ENCODE measurements around the gene RAB32.
"Not testable (repeated sequence)": the region's sequence is repeated elsewhere in the genome, so short reads cannot be mapped to it uniquely, and the experiment has no call there.

The RAB32 gene

DNA sequence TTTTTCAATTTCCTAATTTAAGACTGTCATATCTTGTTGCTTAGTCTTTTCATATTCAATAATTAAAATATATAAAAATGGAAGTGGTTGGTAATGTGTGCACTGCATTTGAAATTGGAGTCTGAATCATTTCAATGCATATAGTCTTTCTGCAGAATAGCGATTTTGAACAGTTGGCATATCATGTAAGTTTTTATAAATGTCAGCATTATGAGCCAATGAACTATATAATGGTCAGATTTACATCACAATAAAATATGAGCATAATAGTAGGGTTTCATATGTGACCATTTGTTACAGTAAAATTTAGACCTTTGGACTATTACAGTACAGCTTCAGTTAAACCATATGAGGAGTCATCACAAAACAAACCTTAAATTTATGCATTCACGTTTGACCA is 4.3 kb downstream of the RAB32 start:
- TF ChIP-seq, protein P1, sequence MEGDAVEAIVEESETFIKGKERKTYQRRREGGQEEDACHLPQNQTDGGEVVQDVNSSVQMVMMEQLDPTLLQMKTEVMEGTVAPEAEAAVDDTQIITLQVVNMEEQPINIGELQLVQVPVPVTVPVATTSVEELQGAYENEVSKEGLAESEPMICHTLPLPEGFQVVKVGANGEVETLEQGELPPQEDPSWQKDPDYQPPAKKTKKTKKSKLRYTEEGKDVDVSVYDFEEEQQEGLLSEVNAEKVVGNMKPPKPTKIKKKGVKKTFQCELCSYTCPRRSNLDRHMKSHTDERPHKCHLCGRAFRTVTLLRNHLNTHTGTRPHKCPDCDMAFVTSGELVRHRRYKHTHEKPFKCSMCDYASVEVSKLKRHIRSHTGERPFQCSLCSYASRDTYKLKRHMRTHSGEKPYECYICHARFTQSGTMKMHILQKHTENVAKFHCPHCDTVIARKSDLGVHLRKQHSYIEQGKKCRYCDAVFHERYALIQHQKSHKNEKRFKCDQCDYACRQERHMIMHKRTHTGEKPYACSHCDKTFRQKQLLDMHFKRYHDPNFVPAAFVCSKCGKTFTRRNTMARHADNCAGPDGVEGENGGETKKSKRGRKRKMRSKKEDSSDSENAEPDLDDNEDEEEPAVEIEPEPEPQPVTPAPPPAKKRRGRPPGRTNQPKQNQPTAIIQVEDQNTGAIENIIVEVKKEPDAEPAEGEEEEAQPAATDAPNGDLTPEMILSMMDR (IDR thresholded peaks at IDR 0.05): no peak
- no peaks in the 10 kb centered on the region for H3K9me3 Mint-ChIP-seq

DNA sequence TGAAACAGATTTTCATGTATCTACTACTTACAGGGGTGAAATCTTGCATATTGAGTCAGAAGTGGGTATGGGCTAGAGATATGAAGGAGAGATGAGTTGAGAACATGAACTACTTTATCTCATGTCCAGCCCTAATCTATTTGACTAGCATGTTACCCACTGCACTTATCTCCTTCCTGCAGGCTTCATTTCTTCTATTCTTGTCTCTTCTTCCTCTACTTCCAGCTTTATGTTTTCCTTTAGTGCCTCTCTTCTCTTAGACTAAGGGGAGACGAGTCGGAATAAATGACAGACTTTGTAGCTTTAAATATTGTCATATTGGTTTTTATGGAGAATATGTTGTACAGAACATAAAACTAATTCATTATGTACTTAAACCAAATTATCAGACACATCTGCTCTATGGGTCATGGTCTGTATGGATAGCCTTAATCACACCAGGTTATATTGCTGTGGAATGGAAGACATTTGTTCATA is 5.3 kb downstream of the RAB32 start:
- Mint-ChIP-seq H3K27ac (no peak overlapping the region), H3K36me3 (ENCODE audit: low read depth) (peaks cover 25% of the 10 kb centered on the region), H3K9me3 (no peaks in the 10 kb centered on the region), H3K27me3 (ENCODE audit: low read depth, poor library complexity) (no peaks in the 10 kb centered on the region), H3K4me3 (no peak overlapping the region), H3K4me1 (peaks cover 36% of the 10 kb centered on the region)
- DNase-seq: no peak
- TF ChIP-seq, protein P1 (IDR thresholded peaks at IDR 0.05): no peak

More for the DNA sequence above, 4.3 kb downstream of the RAB32 start:
- Mint-ChIP-seq H3K4me1 (peaks cover 36% of the 10 kb centered on the region), H3K27ac (no peak overlapping the region), H3K27me3 (ENCODE audit: low read depth, poor library complexity) (no peaks in the 10 kb centered on the region), H3K36me3 (ENCODE audit: low read depth) (peaks cover 24% of the 10 kb centered on the region), H3K4me3 (no peak overlapping the region)
- no peak for DNase-seq

DNA sequence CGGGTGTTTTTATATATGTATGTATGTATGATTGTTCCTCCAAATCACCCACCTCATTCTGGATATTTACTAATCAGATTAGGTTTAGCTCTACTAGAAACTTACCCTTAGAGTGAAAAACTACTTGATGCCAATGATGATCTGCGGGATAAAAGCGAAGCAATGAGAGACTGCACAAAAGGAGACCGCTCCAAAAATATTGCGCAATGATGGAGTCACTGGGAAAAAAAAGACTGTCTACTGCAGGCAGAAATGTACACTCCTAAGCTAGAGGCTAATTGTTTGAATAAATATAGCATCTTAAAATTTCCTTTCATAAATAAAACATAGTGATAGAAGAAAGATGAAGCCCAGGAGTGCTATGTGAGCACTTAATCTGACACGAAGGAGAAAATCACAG is 7.3 kb downstream of the RAB32 start:
- TF ChIP-seq, protein P1 (IDR thresholded peaks at IDR 0.05): no peak
- Mint-ChIP-seq H3K9me3 (no peaks in the 10 kb centered on the region), H3K36me3 (ENCODE audit: low read depth) (peaks cover 40% of the 10 kb centered on the region), H3K27ac (no peak overlapping the region), H3K27me3 (ENCODE audit: low read depth, poor library complexity) (no peaks in the 10 kb centered on the region), H3K4me3 (no peak overlapping the region), H3K4me1 (peaks cover 16% of the 10 kb centered on the region)
- DNase-seq: no peak

DNA sequence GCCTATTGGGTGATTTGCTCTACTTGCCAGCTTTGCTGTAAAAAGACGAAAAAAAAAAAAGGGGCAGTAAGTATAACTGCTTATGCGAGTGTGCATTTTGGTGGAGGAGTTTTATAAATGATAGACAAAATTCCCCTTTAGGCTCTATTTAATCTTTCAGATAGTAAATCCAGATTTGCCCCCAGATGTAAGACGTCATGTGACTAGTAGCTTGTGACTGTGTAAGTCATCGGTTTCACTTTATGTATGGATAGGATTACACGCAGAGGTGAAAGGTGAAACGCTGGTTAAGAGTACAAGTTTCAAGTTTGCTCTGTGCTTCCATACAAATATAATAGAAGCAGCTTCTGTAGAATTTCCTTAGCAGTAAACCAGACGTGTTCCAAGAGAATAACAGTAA is 7.9 kb downstream of the RAB32 start:
- H3K4me1 Mint-ChIP-seq: peaks cover 12% of the 10 kb centered on the region
- DNase-seq: no peak
- no peaks in the 10 kb centered on the region for H3K9me3 Mint-ChIP-seq
- peak overlapping the region; percentile 89 for H3K27ac Mint-ChIP-seq
- peaks cover 40% of the 10 kb centered on the region for H3K36me3 Mint-ChIP-seq (ENCODE audit: low read depth)
- no peaks in the 10 kb centered on the region for H3K27me3 Mint-ChIP-seq (ENCODE audit: low read depth, poor library complexity)
- H3K4me3 Mint-ChIP-seq: no peak overlapping the region
- TF ChIP-seq, protein P1 (IDR thresholded peaks at IDR 0.05): no peak

DNA sequence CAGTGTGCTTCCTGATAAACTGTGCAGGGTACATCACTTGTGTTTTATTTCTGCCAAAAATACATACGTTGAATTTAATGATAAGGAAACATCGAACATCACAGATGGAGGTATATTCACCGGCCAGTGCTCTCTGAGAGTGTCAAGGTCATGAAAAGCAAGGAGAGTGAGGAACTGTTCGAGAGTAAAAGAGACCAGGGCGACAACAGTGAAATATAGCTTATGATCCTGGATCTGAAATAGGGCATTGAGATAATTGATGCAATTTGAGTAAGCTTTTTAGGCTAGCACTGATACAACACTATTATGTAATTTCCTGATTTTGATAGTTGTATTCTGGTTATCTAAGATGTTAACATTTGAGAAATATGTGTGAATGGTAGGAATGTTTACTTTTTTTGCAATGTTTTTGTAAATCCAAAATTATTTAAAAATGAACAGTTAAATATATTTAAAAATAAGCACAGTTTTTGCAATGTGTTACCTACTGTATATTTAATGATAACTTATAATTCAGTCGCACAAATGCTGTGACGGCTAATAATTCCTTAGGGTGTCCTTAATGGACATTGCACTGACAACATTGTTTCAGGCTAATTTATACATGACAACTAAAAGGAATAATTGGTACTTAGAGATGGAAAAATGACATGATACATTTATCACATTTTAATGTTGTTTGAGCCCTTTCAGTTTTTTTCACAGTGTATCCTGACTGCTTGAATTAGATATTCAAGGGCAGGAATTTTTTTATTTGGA is 9.9 kb downstream of the RAB32 start:
- Mint-ChIP-seq H3K36me3 (ENCODE audit: low read depth) (peaks cover 40% of the 10 kb centered on the region), H3K9me3 (no peaks in the 10 kb centered on the region), H3K4me1 (peaks cover 12% of the 10 kb centered on the region), H3K27ac (no peak overlapping the region), H3K4me3 (no peak overlapping the region), H3K27me3 (ENCODE audit: low read depth, poor library complexity) (no peaks in the 10 kb centered on the region)
- DNase-seq: no peak
- TF ChIP-seq, protein P1 (IDR thresholded peaks at IDR 0.05): no peak

DNA sequence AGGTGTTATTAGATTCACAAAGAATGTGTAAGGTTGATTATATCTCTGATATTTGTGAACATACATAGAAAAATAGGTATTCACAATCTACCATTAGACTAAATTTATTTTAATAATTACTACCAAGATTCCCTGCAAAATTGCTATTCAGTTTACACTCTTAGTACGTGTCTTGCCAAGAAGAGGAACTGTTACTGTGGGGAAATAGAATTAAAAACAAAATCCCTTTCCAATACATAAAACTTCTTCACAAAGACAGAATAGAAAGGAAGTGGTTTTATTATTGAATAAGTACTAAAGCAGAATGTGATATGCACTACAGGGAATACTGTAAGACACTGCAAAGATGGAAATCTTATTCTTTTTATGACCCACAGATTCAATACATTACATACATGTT is 17.0 kb downstream of the RAB32 start:
- TF ChIP-seq, protein P1 (IDR thresholded peaks at IDR 0.05): no peak
- no peaks in the 10 kb centered on the region for H3K9me3 Mint-ChIP-seq
- no peak for DNase-seq
- H3K4me3 Mint-ChIP-seq: no peak overlapping the region
- H3K27me3 Mint-ChIP-seq (ENCODE audit: low read depth, poor library complexity): no peaks in the 10 kb centered on the region
- no peak overlapping the region for H3K27ac Mint-ChIP-seq
- H3K36me3 Mint-ChIP-seq (ENCODE audit: low read depth): no peaks in the 10 kb centered on the region
- H3K4me1 Mint-ChIP-seq: no peaks in the 10 kb centered on the region

DNA sequence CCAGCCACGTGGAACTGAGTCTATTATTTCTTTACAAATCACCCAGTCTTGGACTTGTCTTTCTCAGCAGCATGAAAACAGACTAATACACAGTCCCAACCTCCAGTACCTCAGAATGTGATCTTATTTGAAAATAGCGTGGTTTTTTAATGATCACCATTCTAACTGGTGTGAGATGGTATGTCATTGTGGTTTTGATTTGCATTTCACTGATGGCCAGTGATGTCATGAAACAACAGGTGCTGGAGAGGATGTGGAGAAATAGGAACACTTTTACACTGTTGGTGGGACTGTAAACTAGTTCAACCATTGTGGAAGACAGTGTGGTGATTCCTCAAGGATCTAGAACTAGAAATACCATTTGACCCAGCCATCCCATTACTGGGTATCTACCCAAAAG is 23.0 kb downstream of the RAB32 start:
- not testable (repeated sequence) for DNase-seq; H3K27ac Mint-ChIP-seq; H3K36me3 Mint-ChIP-seq (ENCODE audit: low read depth); H3K4me1 Mint-ChIP-seq; H3K27me3 Mint-ChIP-seq (ENCODE audit: low read depth, poor library complexity); H3K9me3 Mint-ChIP-seq; H3K4me3 Mint-ChIP-seq

DNA sequence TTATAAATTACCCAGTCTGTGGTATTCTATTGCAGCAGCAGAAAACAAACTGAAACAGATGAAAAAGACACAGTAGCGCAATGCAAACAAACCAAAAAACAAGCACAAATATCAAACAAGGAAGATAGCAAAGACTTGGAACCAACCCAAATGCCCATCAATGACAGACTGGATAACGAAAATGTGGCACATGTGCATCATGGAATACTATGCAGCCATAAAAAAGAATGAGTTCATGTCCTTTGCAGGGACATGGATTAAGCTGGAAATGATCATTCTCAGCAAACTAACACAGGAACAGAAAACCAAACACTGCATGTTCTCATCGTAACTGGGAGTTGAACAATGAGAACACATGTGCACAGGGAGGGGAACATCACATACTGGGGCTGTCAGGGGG is 25.0 kb downstream of the RAB32 start:
- not testable (repeated sequence) for H3K4me1 Mint-ChIP-seq; H3K36me3 Mint-ChIP-seq (ENCODE audit: low read depth); H3K27me3 Mint-ChIP-seq (ENCODE audit: low read depth, poor library complexity); H3K9me3 Mint-ChIP-seq; DNase-seq; H3K27ac Mint-ChIP-seq; H3K4me3 Mint-ChIP-seq
